HEK293T (cell line): ENCODE results near the gene DBH.

ENCODE experiments used
- CTCF ChIA-PET: fragments of 350-600 bp; formaldehyde crosslinking; extraction: SDS; loops from one replicate; lab custom pipeline; 2021; ENCODE audit warnings: antibody characterized with exemption, inconsistent platforms; lab: Yijun Ruan, JAX
- POLR2A ChIA-PET: fragments of 350-600 bp; formaldehyde crosslinking; extraction: SDS; loops from one replicate; lab custom pipeline; 2020; ENCODE audit warnings: antibody characterized with exemption, inconsistent platforms; lab: Yijun Ruan, JAX
- DNase-seq: peaks from one replicate; pipeline ENCODE4 v3.0.0; 2012; ENCODE audit warnings: mixed read lengths; ENCODE audit errors: extremely low spot score
- ARNT ChIP-seq: fragments of 450-650 bp; IDR thresholded peaks from 2 replicates; pipeline ENCODE4 v1.6.1; 2017; ENCODE audit warnings: mild to moderate bottlenecking
- BHLHE40 ChIP-seq: fragments of 450-650 bp; IDR thresholded peaks from 2 replicates; pipeline ENCODE4 v1.6.1; 2016; ENCODE audit warnings: mild to moderate bottlenecking, moderate library complexity, borderline replicate concordance
- CTBP1 ChIP-seq: fragments of 450-650 bp; IDR thresholded peaks from 2 replicates; pipeline ENCODE4 v1.6.1; 2016; ENCODE audit warnings: borderline replicate concordance
- ELF4 ChIP-seq: fragments of 450-650 bp; IDR thresholded peaks from 2 replicates; pipeline ENCODE4 v1.6.1; 2017; ENCODE audit warnings: antibody characterized with exemption
- FOXK2 ChIP-seq: fragments of 450-650 bp; IDR thresholded peaks from 2 replicates; pipeline ENCODE4 v1.6.1; 2016; ENCODE audit warnings: mild to moderate bottlenecking
- FOXM1 ChIP-seq: fragments of 450-650 bp; IDR thresholded peaks from 2 replicates; pipeline ENCODE4 v1.6.1; 2017; ENCODE audit warnings: mild to moderate bottlenecking, borderline replicate concordance
- HDGF ChIP-seq: fragments of 450-650 bp; IDR thresholded peaks from 2 replicates; pipeline ENCODE4 v1.6.1; 2017; ENCODE audit warnings: antibody characterized with exemption, borderline replicate concordance
- L3MBTL2 ChIP-seq: fragments of 450-650 bp; conservative IDR thresholded peaks from 2 replicates; pipeline ENCODE4 v1.6.1; 2016; ENCODE audit warnings: mild to moderate bottlenecking
- LEF1 ChIP-seq: fragments of 450-650 bp; IDR thresholded peaks from 2 replicates; pipeline ENCODE4 v1.6.1; 2017; ENCODE audit warnings: mild to moderate bottlenecking, borderline replicate concordance
- NFRKB ChIP-seq: fragments of 450-650 bp; IDR thresholded peaks from 2 replicates; pipeline ENCODE4 v1.6.1; 2016; ENCODE audit warnings: mild to moderate bottlenecking, moderate library complexity
- PKNOX1 ChIP-seq: fragments of 450-650 bp; IDR thresholded peaks from 2 replicates; pipeline ENCODE4 v1.6.1; 2016
- SP1 ChIP-seq: fragments of 450-650 bp; IDR thresholded peaks from 2 replicates; pipeline ENCODE4 v1.6.1; 2017
- SUZ12 ChIP-seq: fragments of 450-650 bp; IDR thresholded peaks from 2 replicates; pipeline ENCODE4 v1.6.1; 2016; ENCODE audit warnings: mild to moderate bottlenecking
- TARDBP ChIP-seq: fragments of 450-650 bp; IDR thresholded peaks from 2 replicates; pipeline ENCODE4 v1.6.1; 2016
- ZNF384 ChIP-seq: fragments of 450-650 bp; IDR thresholded peaks from 2 replicates; pipeline ENCODE4 v1.6.1; 2016

Gene DBH

DNA sequence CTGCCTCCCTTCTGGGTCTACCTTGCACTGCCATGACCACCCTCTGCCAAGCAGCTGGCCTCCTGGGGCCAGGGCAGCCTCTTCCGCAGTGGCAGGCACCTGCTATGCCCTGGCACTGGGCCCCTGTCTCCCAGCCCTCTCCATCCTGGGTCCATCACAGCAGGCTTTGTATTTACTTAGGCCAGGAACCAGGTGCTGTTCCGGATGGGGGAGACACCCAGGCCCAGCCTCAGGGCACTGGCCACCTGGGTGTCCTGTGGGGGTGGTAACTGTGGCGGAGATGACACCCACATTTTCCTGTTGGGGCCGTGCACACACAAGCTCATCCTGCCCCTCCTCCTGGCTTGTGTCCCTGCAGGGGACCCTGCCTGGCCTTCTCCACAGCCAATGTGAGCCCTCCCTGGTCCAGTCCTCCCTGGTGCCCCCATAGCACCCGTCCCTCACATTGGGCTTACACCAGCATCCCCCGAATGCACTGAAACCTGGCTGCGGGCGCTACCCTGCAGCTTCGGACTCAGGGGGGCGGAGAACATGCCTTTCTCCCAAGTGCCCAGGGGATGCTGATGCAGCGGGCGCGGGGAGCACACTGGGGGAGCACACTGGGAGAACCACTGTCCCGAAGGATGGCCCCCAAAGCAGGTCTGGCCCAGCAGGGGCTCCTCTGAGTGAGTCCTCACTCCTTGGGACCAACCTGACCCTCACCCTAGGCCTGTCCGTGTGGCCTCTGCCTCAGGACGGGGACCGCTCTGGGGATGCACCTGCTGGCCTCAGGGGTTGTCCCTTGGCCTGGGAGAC is 44.9 kb upstream of the DBH start:
- ChIA-PET CTCF (no interaction called here), POLR2A (no interaction called here)
- DNase-seq, result no peak
- TF ChIP-seq FOXM1 (no peak), LEF1 (no peak), HDGF (no peak), ZNF384 (no peak), SUZ12 (no peak)

GRCh38 chr9:133591985-133592384 is 44.2 kb upstream of the DBH start:
- ChIA-PET CTCF (no interaction called here), POLR2A (no interaction called here)
- TF ChIP-seq LEF1 (no peak), FOXM1 (no peak), PKNOX1 (no peak), SP1 (no peak)
- no peak for DNase-seq

GRCh38 chr9:133592731-133593409 is 43.3 kb upstream of the DBH start:
- CTCF ChIA-PET, result no interaction called here
- TF ChIP-seq PKNOX1 (no peak), NFRKB (no peak), FOXK2 (no peak), SUZ12 (no peak), SP1 (no peak)
- POLR2A ChIA-PET, result no interaction called here
- no peak for DNase-seq

- ChIA-PET POLR2A (no interaction called here), CTCF (no interaction called here)
- no peak for TF ChIP-seq LEF1
- TF ChIP-seq SP1, result no peak
- no peak for TF ChIP-seq FOXK2
- DNase-seq, result no peak
These were observed 42.4 kb upstream of the DBH start for GRCh38 chr9:133593587-133594253.

DNA sequence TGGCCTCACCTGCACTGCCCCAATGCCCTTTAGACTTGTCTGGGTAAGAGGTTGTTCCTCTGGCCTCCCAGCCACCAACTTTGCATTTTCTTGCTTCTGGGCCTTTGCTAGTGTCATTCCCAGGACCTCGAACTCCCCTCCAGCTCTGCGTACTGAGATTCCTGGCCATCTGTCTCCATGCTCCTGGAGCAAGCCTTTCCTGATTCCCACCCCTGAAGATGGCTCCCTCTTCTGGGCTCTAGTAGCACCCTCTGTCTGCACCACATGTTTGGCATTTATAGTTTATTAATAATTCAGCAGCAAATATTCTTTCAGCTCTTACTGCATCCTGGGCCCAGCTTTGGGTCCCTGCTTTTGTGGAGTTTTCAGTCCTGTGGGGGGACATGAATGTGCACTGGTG is 41.9 kb upstream of the DBH start:
- ChIA-PET POLR2A (no interaction called here), CTCF (no interaction called here)
- no peak for DNase-seq
- no peak for TF ChIP-seq FOXK2
- TF ChIP-seq SUZ12, result no peak
- no peak for TF ChIP-seq BHLHE40
- TF ChIP-seq TARDBP, result no peak
- no peak for TF ChIP-seq L3MBTL2
- no peak for TF ChIP-seq HDGF
- no peak for TF ChIP-seq LEF1
- TF ChIP-seq CTBP1, result no peak
- TF ChIP-seq NFRKB, result no peak
- no peak for TF ChIP-seq ARNT
- no peak for TF ChIP-seq PKNOX1
- no peak for TF ChIP-seq ZNF384
- TF ChIP-seq SP1, result no peak
- TF ChIP-seq ELF4, result no peak

DNA sequence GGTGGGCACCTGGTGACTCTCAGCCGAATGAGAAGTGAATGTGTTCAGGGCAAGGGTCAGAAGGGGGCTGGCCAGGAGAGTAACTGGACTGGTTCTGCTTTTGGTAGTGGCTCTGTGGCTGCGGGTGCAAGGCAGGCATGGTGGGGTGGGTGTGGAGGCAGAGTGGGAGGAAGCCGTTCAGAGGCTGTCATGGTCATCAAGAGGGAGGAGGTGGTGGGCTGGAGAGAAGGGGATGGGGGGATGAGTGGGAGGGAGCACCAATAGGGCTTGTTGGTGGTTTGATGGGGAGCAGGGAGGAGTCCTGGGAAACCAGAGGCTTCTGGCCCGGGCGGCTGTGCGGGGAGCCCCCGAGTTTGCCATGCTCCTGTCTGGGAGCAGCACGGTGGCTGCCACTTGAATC is 40.3 kb upstream of the DBH start:
- ChIA-PET POLR2A (no interaction called here), CTCF (no interaction called here)
- no peak for DNase-seq
- TF ChIP-seq ELF4 (no peak), NFRKB (no peak), LEF1 (no peak), ARNT (no peak), L3MBTL2 (no peak), ZNF384 (no peak), SP1 (no peak), HDGF (no peak)
